ENCODE results near the gene IFT74.

GRCh38 chr9:26928902-26929495 is 27.2 kb upstream of the IFT74 start:
- TF ChIP-seq EP300 (IDR thresholded peaks at IDR 0.05) (no peak), CTCF (IDR thresholded peaks at IDR 0.05) (no peak), POLR2A (IDR thresholded peaks at IDR 0.05; ENCODE audit: low read depth) (no peak), POLR2AphosphoS5 (IDR thresholded peaks at IDR 0.05) (no peak)
